Astrocyte (in vitro differentiated cells and primary cell): ENCODE data around the gene STARD13. TPM values are rescaled to one million over a fixed set of nuclear protein-coding genes. Genes with fewer than 3 reads are reported as not detected.

Source experiments
- DNase-seq: peaks from one replicate; pipeline ENCODE4 v3.0.0-alpha.2; 2010; ENCODE audit warnings: low read depth
- FAIRE-seq: peaks from 2 replicates; lab custom pipeline; 2011; peaks lifted over from hg19 to GRCh38; lab: Jason Lieb, UNC
- H2AFZ ChIP-seq: 2 replicates; pipeline ENCODE4 v1.6.0; 2012; ENCODE audit warnings: low read depth, low read length, inconsistent platforms
- H3K27ac ChIP-seq: 2 replicates; pipeline ENCODE4 v1.5.1; 2011; ENCODE audit warnings: low read depth, low read length, inconsistent platforms
- H3K27me3 ChIP-seq: 2 replicates; pipeline ENCODE4 v1.6.0; 2011; ENCODE audit warnings: low read length, inconsistent platforms; ENCODE audit not compliant: insufficient read depth
- H3K36me3 ChIP-seq: 2 replicates; pipeline ENCODE4 v1.5.1; 2011; ENCODE audit warnings: low read length, inconsistent platforms; ENCODE audit not compliant: insufficient read depth
- H3K4me1 ChIP-seq: 2 replicates; pipeline ENCODE4 v1.5.1; 2011; ENCODE audit warnings: low read length, inconsistent platforms; ENCODE audit not compliant: insufficient read depth
- H3K4me2 ChIP-seq: 2 replicates; pipeline ENCODE4 v1.6.0; 2012; ENCODE audit warnings: low read length, inconsistent platforms
- H3K4me3 ChIP-seq: 2 replicates; pipeline ENCODE4 v1.5.1; 2011; ENCODE audit warnings: low read depth, mild to moderate bottlenecking, low read length, inconsistent platforms; ENCODE audit not compliant: insufficient read depth
- H3K79me2 ChIP-seq: 2 replicates; pipeline ENCODE4 v1.6.0; 2012; ENCODE audit warnings: mild to moderate bottlenecking, low read length, inconsistent platforms; ENCODE audit not compliant: insufficient read depth
- H3K9ac ChIP-seq: 2 replicates; pipeline ENCODE4 v1.6.0; 2012; ENCODE audit warnings: mild to moderate bottlenecking, low read length, inconsistent platforms
- H3K9me3 ChIP-seq: 2 replicates; pipeline ENCODE4 v1.5.1; 2012; ENCODE audit warnings: low read depth, mild to moderate bottlenecking, low read length, inconsistent platforms; ENCODE audit not compliant: insufficient read depth
- H4K20me1 ChIP-seq: 2 replicates; pipeline ENCODE4 v1.6.0; 2012; ENCODE audit warnings: low read length, inconsistent platforms; ENCODE audit not compliant: insufficient read depth
- H3K27ac Mint-ChIP-seq: one replicate; pipeline ENCODE4 v1.8.0; 2021; ENCODE audit warnings: mild to moderate bottlenecking, mixed read lengths; ENCODE audit not compliant: unreplicated experiment
- H3K27me3 Mint-ChIP-seq: one replicate; pipeline ENCODE4 v1.8.0; 2021; ENCODE audit warnings: low read depth, mixed read lengths; ENCODE audit not compliant: unreplicated experiment
- H3K36me3 Mint-ChIP-seq: one replicate; pipeline ENCODE4 v1.8.0; 2021; ENCODE audit warnings: low read depth, mixed read lengths; ENCODE audit not compliant: unreplicated experiment
- H3K4me1 Mint-ChIP-seq: one replicate; pipeline ENCODE4 v1.8.0; 2021; ENCODE audit warnings: low read depth, mixed read lengths; ENCODE audit not compliant: unreplicated experiment
- H3K4me3 Mint-ChIP-seq: one replicate; pipeline ENCODE4 v1.8.0; 2021; ENCODE audit warnings: mild to moderate bottlenecking, moderate library complexity, mixed read lengths; ENCODE audit not compliant: unreplicated experiment
- H3K9me3 Mint-ChIP-seq: one replicate; pipeline ENCODE4 v1.8.0; 2021; ENCODE audit warnings: mild to moderate bottlenecking, mixed read lengths; ENCODE audit not compliant: unreplicated experiment
- CTCF ChIP-seq: IDR thresholded peaks from 2 replicates; pipeline ENCODE4 v1.5.1; 2011; ENCODE audit warnings: low read depth, mild to moderate bottlenecking, inconsistent platforms, low read length, moderate library complexity; ENCODE audit not compliant: insufficient read depth
- EZH2 ChIP-seq: IDR thresholded peaks from 2 replicates; pipeline ENCODE4 v1.6.1; 2012; ENCODE audit warnings: mild to moderate bottlenecking, low read length, inconsistent platforms; ENCODE audit not compliant: insufficient read depth
- total RNA-seq: library from RNA; stranded (reverse); gene quantifications from 2 replicates; pipeline ENCODE4 v1.2.1, GENCODE V29; 2021

The STARD13 gene
- total RNA-seq, 1 donor from 2014 or later = 30.1 TPM

- TF ChIP-seq CTCF (no peak), EZH2 (no peak)
- Mint-ChIP-seq H3K4me3 (no peak overlapping the region), H3K36me3 (peaks cover 2% of the 10 kb centered on the region), H3K4me1 (peaks cover 4% of the 10 kb centered on the region), H3K27ac (no peak overlapping the region), H3K27me3 (no peaks in the 10 kb centered on the region), H3K9me3 (no peaks in the 10 kb centered on the region)
- FAIRE-seq (no peak), DNase-seq (no peak)
- Histone ChIP-seq H3K4me2 (no peak overlapping the region), H3K27me3 (no peaks in the 10 kb centered on the region), H3K4me3 (no peak overlapping the region), H2AFZ (no peak overlapping the region), H3K9me3 (no peaks in the 10 kb centered on the region), H3K9ac (no peak overlapping the region), H3K27ac (no peak overlapping the region), H3K4me1 (no peaks in the 10 kb centered on the region), H3K79me2 (no peaks in the 10 kb centered on the region), H4K20me1 (no peaks in the 10 kb centered on the region), H3K36me3 (no peaks in the 10 kb centered on the region)
Observed at GRCh38 chr13:33058776-33059327, 226.7 kb downstream of the STARD13 start.

GRCh38 chr13:33057019-33057780 is 228.4 kb downstream of the STARD13 start:
- peak; percentile 32 for TF ChIP-seq CTCF
- TF ChIP-seq EZH2 = no peak
- no peak overlapping the region for H3K27ac Mint-ChIP-seq
- Histone ChIP-seq H3K9ac (no peak overlapping the region), H3K4me1 (peaks cover 4% of the 10 kb centered on the region), H3K27ac (no peak overlapping the region), H3K9me3 (no peaks in the 10 kb centered on the region), H3K4me3 (no peak overlapping the region), H3K79me2 (no peaks in the 10 kb centered on the region), H3K36me3 (no peaks in the 10 kb centered on the region), H3K4me2 (no peak overlapping the region), H3K27me3 (no peaks in the 10 kb centered on the region), H2AFZ (no peak overlapping the region), H4K20me1 (no peaks in the 10 kb centered on the region)
- no peak for FAIRE-seq
- H3K27me3 Mint-ChIP-seq = no peaks in the 10 kb centered on the region
- no peak overlapping the region for H3K4me3 Mint-ChIP-seq
- no peaks in the 10 kb centered on the region for H3K9me3 Mint-ChIP-seq
- DNase-seq = no peak
- peaks cover 2% of the 10 kb centered on the region for H3K36me3 Mint-ChIP-seq
- H3K4me1 Mint-ChIP-seq = peaks cover 12% of the 10 kb centered on the region
